GM19193 (cell line): ENCODE data around the gene HIVEP2.

Experiments
- POLR2A ChIP-seq: IDR thresholded peaks from 4 replicates; pipeline ENCODE4 v1.6.1; 2011; ENCODE audit not compliant: insufficient read depth, insufficient read length; ENCODE audit errors: extremely low read depth

The HIVEP2 gene

DNA sequence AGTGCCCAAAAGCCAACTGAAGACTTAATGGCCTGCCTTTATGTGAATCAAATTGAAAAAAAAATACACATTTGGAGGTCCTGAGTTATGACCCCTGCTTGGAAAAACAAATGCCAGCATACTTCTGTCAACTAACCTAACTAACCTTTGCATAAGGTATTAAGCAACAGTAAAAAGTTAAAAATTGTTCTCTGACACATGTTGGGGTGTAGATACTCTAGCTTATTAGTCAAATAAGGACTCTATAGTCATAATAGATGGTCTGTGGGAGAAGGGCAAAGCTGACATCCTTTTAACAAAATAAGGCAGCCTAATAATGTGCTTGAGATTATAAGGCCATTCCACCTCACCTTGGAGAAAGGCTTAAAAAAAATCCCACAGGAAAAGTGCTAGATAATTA lies 140.5 kb downstream of the HIVEP2 start:
- no peak for TF ChIP-seq POLR2A

DNA sequence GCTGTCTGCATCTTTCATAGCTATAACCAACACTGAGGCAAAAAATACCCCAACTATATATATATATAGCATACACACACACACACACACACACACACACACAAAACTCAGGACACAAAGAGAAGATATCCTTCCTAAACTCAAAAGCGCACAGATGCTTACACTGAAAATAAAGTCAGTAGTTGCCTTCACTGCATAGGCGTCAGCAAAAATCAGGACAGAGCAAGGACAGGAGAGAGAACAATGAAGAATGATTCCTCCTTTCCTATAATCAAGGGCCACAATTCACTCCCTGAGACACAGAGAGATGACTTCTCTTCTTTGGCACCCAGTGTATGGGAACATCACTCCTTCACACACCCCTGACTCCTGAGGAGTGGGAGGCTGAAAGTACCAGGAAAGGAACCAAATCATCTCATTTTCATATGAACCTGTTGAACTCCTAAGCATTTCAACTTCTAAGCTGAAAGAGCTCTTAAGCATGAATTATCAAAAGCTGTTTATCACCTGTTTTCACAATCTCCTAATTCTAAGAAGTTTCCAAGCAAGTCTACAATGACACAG lies 141.4 kb downstream of the HIVEP2 start:
- TF ChIP-seq POLR2A, result no peak

GRCh38 chr6:142803032-142803431 lies 141.9 kb downstream of the HIVEP2 start:
- TF ChIP-seq POLR2A, result no peak

GRCh38 chr6:142802124-142802523 lies 142.9 kb downstream of the HIVEP2 start:
- TF ChIP-seq POLR2A, result no peak

DNA sequence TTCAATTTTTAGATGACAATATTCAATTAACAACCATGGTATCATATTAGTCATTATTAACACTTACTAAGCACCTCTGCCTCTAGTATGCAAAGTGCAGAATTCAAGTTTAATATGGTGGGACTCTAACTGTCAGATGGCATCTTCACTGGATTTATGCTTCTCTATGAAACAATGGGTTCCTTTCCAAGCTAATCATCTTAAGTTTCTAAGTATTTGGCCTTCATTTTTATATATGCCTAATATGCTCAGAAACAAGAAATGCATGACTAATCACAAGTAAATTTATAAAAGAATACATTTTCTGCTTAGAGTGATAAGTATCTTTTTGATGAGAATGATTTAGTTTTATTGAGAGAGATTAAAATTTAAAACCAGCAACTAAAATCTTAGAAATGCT lies 144.7 kb downstream of the HIVEP2 start:
- no peak for TF ChIP-seq POLR2A

GRCh38 chr6:142799639-142800038 lies 145.3 kb downstream of the HIVEP2 start:
- TF ChIP-seq POLR2A, result no peak

DNA sequence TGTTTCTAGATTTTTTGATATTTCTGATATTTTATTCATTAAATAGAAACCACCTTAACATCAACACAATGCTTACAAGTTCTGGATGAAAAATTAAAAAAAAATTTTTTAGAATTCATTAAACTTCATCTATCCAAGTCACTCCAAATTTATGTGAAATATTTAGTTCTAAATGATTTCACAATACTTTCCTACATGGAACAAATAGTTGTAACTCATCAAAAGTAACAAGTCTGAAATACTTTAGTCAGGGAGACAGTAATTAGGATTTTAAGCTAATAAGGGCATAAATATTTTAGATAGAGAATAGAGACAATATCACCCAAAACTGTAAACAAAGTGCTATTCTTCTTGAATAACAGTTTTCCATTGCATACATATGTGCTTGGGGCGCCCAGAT lies 147.8 kb downstream of the HIVEP2 start:
- TF ChIP-seq POLR2A, result no peak

DNA sequence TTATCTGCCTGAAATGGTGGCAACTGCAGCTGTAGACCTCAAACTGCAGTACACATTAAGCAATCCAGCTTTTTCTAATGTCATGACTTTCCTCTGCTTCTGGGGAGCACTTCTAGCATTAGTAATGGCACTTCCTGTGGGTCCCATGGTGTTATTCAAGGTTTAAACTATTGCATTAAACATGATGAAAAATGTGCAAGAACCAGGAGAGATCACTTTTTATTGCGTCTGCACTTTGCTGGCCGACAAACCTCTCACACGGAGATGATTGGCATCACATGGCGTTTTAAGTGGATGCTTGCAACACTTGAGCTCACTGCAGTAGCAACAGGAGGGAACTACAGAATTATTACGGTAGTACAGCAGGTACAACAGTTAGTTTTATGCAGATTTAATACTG lies 148.4 kb downstream of the HIVEP2 start:
- TF ChIP-seq POLR2A, result no peak

GRCh38 chr6:142796024-142796423 lies 149.0 kb downstream of the HIVEP2 start:
- no peak for TF ChIP-seq POLR2A

DNA sequence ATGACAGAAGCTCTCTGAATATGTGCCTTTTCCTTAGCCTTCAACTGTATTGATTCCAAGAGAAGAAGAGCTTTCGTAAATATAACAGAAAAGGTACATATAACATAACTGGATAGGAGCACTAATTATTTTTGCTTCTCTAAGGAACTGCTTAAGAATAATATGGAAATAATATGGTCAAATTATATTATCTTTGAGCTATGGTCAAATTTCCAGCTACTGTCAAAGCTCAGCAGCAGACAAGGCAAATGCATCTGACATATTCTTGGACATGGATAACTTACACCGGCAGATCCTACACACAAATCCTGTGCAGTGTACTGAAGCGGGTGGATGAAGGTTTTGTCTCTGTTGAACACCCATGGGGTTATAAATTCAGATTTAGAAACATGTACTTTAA lies 150.6 kb downstream of the HIVEP2 start:
- no peak for TF ChIP-seq POLR2A

GRCh38 chr6:142790257-142790656 lies 154.7 kb downstream of the HIVEP2 start:
- no peak for TF ChIP-seq POLR2A

DNA sequence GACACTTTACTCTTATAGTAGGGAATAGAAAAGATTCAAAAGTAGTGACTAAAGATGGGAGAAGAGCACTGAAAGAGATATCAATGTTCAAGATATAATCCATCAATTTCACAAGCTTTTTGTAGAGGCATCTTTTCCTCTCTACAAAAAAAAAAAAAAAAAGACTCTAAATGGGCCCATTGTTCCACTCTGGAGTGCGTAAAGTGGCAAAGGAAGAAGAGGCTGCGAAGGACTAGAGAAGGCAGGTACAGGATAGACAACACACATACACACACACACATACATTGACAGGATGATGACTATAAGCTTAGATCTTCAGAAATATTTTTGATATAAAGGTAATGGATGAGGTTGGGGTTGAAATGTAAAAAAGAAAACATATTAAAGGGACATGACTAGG lies 157.6 kb downstream of the HIVEP2 start:
- TF ChIP-seq POLR2A, result no peak

- TF ChIP-seq POLR2A, result no peak
Observed at GRCh38 chr6:142786476-142786875, 158.5 kb downstream of the HIVEP2 start.

GRCh38 chr6:142784344-142784743 lies 160.6 kb downstream of the HIVEP2 start:
- TF ChIP-seq POLR2A, result no peak

- no peak for TF ChIP-seq POLR2A
Observed at GRCh38 chr6:142783499-142783898, 161.5 kb downstream of the HIVEP2 start.

GRCh38 chr6:142781129-142781528 lies 163.8 kb downstream of the HIVEP2 start:
- no peak for TF ChIP-seq POLR2A
